LNCAP (cell line): ENCODE data around the gene SLC25A47.
A peak's percentile ranks its signal among the peaks of the same experiment; 100 is the strongest.

ENCODE experiments used
- TF ChIP-seq, protein P1 (sequence below): fragments of 450-650 bp; IDR thresholded peaks from 2 replicates; pipeline ENCODE4 v1.5.1; 2017; ENCODE audit warnings: mild to moderate bottlenecking

SLC25A47 gene

DNA sequence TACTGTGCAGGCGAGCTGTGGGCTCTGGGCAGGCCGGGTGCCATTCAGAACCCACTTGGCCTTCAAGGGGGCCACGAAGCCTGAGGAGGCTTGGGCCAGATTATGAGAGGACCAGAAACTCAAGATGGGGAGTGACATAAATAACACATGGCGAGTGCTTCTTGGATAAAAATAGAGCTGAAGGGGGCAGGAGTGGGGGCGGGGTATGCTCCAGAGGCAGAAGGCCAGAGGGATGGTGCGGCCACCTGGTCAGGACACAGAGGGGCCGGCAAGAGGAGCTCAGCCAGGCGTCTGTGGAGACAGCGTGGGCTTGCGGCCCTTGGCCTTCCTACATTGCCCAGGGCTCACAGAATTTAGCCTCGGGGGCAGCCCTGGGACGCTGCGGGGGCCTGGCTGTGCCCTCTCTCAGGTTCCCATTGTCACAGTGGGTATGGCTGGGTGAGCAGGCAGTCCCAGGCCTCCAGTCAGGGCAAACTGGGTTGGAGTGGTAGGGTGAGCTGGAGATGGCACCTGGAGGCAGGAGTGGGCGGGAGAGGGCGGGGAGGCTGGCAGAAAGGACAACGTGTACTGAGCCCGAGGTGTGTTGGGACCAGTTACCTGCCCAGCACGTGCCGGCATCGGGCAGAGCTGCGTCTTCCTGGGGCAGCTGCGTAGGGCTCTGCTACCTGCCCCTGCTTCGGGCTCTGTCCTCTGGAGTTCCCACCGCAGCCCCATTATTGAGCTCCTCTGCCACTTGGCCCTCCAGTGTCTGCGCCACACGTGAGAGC lies 9.5 kb upstream of the SLC25A47 start:
- TF ChIP-seq, protein P1, sequence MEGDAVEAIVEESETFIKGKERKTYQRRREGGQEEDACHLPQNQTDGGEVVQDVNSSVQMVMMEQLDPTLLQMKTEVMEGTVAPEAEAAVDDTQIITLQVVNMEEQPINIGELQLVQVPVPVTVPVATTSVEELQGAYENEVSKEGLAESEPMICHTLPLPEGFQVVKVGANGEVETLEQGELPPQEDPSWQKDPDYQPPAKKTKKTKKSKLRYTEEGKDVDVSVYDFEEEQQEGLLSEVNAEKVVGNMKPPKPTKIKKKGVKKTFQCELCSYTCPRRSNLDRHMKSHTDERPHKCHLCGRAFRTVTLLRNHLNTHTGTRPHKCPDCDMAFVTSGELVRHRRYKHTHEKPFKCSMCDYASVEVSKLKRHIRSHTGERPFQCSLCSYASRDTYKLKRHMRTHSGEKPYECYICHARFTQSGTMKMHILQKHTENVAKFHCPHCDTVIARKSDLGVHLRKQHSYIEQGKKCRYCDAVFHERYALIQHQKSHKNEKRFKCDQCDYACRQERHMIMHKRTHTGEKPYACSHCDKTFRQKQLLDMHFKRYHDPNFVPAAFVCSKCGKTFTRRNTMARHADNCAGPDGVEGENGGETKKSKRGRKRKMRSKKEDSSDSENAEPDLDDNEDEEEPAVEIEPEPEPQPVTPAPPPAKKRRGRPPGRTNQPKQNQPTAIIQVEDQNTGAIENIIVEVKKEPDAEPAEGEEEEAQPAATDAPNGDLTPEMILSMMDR, result no peak

GRCh38 chr14:100314724-100315123 lies 8.4 kb upstream of the SLC25A47 start:
- TF ChIP-seq, protein P1, result no peak

GRCh38 chr14:100317389-100317788 lies 5.8 kb upstream of the SLC25A47 start:
- TF ChIP-seq, protein P1, result no peak

DNA sequence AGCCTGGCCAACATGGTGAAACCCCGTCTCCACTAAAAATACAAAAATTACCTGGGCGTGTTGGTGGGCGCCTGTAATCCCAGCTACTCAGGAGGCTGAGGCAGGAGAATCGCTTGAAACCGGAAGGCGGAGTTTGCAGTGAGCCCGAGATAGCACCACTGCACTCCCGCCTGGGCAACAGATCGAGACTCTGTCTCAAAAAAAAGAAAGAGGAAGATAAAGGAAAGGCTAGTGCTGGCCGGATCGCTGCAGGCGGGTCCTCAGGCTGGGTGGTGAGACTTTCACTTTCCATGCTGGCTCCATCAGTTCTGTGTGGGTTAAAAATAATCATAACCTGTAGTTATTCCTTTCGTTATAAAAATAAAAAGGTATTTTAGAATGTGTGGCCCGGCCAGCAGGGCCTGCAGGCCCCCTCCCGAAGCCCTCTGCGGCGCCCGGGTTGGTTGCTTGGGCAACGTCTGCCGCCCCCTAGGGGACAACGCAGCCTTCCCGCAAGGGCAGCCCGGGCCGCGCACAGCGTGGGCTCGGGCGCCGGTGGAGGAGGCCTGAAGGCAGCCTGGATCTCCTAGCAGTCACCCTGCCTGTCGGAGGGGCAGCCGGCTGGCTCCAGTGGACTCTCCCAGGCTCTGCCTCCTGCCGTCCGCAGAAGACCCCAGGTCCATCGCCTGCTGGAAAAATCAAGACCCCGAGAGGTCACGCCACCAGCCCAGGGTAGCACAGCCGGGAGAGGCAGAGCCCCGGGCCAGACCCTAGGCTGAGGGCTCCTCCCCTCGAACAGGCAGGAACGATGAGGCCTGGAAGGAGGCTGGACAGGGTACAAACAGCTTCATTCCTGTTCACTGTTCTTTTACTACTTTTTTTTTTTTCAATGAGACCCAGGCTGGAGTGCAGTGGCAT lies 5.0 kb upstream of the SLC25A47 start:
- TF ChIP-seq, protein P1, result peak; percentile 30; the same call in 1 of the 2 replicates

DNA sequence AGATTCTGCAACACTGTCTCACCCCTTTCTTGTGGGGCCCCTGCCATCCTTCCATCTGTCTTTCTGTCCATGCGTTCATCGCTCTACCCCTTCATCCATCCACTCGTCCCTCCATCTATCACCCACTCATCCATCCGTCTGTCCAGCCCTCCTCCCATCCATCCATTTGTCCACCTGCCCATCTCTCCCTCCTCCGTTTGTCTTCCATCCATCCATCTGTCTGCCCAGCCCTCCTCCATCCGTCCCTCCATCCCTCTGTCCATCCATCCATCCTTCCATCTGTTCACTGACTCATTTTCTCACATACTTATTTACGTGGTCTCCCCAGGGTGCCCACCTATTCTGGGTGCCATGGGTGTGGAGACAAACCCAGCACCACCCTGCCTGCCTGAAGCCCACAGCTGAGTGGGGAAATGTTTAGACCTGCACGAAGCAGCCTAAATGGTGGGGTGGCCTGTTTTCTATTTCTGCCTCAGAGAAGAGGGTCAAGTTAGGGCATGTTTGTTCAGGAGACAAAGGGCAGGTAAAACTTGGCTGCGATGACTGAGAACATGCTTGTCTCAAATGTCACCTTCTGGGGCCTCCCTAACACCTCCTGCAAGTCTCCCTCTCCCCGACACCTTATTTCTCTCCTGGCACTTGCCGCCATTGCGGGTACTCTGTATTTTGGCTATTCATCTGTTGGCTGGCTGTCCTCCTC lies 2.8 kb upstream of the SLC25A47 start:
- TF ChIP-seq, protein P1, result no peak

DNA sequence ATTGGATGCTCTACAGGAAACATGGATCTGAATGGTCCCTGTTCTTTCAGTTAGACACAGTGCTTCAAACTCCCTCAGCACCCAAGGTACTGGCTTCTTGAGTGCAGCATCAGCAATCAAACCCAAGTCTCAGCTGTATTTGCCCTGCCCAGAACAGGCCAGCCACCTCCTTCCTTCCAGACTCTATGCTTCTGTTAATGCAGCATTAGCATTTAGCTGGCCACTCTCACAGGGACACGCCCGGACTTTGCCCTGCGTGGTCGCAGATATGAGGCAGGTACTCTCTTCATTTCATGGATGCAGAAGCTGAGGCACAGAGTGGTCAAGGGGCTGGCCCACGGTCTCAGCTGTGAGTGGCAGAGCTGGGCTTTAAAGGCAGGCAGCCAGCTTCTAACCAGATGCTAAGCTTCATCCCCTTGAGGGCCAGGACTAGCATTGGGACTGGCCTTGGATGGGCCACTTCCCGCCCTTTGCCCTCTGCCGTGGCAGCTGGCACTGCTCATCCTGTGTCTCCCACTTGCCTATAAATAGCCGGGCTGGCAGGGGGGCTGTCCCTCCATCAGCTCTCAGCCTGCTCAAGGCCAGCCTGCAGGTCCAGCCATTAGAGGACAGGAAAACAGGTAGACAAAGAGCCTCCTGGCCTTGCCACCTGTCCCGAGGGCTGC lies 1.5 kb upstream of the SLC25A47 start:
- TF ChIP-seq, protein P1, result no peak
